ENCODE measurements around the gene AGTR1.

AGTR1 gene

DNA sequence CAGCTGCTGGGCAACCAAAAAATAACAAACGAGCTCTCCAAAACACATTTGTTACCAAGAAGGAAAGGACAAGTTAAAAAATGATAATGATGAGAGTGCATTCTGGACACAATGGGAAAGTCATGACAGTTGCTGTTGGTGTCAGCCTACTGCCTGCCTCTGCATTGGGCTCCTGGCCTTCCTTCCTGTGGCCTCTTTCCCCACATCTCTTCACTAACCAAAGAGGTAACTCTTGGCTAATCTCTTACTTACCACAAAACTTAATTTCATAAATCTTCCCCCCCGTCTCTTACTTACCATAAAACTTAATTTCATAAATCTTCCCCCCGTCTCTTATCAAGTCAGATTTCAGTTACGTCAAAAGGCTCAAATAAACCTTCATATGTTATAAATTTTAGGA, 58.6 kb downstream of the AGTR1 start:
- peak; percentile 56 for DNase-seq (ENCODE audit: low read depth)
- TF ChIP-seq MYC (IDR thresholded peaks at IDR 0.05; ENCODE audit: low read depth, low read length), result no peak
- TF ChIP-seq, protein P1, sequence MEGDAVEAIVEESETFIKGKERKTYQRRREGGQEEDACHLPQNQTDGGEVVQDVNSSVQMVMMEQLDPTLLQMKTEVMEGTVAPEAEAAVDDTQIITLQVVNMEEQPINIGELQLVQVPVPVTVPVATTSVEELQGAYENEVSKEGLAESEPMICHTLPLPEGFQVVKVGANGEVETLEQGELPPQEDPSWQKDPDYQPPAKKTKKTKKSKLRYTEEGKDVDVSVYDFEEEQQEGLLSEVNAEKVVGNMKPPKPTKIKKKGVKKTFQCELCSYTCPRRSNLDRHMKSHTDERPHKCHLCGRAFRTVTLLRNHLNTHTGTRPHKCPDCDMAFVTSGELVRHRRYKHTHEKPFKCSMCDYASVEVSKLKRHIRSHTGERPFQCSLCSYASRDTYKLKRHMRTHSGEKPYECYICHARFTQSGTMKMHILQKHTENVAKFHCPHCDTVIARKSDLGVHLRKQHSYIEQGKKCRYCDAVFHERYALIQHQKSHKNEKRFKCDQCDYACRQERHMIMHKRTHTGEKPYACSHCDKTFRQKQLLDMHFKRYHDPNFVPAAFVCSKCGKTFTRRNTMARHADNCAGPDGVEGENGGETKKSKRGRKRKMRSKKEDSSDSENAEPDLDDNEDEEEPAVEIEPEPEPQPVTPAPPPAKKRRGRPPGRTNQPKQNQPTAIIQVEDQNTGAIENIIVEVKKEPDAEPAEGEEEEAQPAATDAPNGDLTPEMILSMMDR (IDR thresholded peaks at IDR 0.05; ENCODE audit: low read depth, low read length), result no peak
- no peak for TF ChIP-seq POLR2A (IDR thresholded peaks at IDR 0.05; ENCODE audit: extremely low read depth, insufficient read length)
- TF ChIP-seq, protein P2, sequence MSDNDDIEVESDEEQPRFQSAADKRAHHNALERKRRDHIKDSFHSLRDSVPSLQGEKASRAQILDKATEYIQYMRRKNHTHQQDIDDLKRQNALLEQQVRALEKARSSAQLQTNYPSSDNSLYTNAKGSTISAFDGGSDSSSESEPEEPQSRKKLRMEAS (IDR thresholded peaks at IDR 0.05; ENCODE audit: low read depth, low read length), result no peak
- H3K4me3 ChIP-seq (ENCODE audit: low read depth, low read length), result no peak overlapping the region

DNA sequence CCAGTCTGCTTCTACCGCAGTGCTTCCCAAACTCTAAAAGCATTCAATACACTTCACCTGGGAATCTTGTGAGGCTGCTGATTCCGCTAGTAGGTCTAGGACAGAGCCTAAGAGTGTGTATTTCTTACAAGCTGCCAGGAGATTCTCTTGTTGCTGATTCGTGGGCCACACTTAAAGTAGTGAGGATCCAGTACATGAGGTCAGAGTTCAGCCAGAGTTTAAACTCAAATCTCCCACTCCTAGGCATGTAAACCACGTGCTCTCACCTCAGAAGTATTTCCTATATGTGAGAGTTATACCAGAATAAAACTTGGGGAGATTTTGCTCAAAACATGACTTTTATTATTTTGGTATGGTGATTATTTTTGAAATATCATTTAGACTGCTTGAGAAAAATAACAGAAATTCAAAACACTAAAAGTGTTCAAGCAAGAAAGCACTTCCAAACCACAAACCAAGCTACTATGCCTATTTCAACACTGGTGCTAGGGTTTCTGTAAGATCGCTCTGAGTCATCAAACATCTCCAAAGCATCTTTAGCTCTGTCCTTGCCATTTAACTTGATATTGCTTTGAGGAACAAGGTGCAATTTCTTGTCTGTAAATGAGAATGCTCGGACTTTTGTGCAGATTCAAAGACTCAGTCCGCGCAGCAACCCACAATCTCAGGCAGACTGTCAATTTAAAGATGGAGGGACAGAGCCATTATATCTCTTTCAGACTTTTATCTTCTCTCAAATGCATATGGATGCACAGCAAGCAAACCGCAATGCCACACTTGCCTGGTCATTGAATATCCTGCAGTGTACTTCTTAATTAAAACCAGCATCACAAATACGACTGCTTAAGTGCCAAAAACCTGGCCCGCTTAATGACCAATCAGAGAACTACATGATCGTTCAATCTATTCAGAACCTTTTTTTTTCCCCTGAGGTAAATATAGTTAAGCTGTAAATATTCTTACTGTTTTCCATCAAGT, 59.8 kb downstream of the AGTR1 start:
- DNase-seq (ENCODE audit: low read depth), result peak; percentile 88
- H3K4me3 ChIP-seq (ENCODE audit: low read depth, low read length), result no peak overlapping the region
- TF ChIP-seq MYC (IDR thresholded peaks at IDR 0.05; ENCODE audit: low read depth, low read length) (0 out of 2 replicates have a peak, but pooled peaks have one; percentile 51), POLR2A (IDR thresholded peaks at IDR 0.05; ENCODE audit: extremely low read depth, insufficient read length) (no peak)
- TF ChIP-seq, protein P1 (IDR thresholded peaks at IDR 0.05; ENCODE audit: low read depth, low read length), result no peak
- TF ChIP-seq, protein P2 (IDR thresholded peaks at IDR 0.05; ENCODE audit: low read depth, low read length), result peak; percentile 89

DNA sequence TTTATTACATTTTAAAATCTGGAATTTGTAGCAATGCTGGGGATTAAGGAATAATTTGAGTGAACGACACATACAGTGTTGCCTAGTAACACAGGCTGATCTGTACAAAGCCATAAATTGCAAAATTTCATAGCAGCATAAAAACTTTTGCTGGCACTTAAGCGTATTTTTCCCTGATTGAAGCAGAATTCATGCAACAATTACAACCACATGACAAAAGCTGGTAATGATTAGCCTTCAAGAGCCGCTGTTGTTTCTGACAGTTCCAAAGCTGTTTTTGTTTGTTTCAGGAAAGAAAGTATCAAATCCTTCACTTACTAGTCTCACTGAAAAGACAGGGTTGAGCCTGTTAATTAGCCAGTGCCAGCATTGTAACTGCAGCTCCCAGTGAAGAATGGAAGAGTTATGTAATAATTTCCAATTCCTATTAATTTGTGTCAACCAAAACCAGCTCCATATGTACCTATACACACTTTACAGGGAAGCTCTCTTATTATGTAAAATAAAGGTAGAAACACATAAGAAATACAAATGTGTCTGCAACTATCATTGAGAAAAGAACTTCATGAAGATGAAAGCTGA, 60.7 kb downstream of the AGTR1 start:
- DNase-seq (ENCODE audit: low read depth), result no peak
- H3K4me3 ChIP-seq (ENCODE audit: low read depth, low read length), result no peak overlapping the region
- TF ChIP-seq MYC (IDR thresholded peaks at IDR 0.05; ENCODE audit: low read depth, low read length) (no peak), POLR2A (IDR thresholded peaks at IDR 0.05; ENCODE audit: extremely low read depth, insufficient read length) (no peak)
- TF ChIP-seq, protein P2 (IDR thresholded peaks at IDR 0.05; ENCODE audit: low read depth, low read length), result no peak
- TF ChIP-seq, protein P1 (IDR thresholded peaks at IDR 0.05; ENCODE audit: low read depth, low read length), result no peak

DNA sequence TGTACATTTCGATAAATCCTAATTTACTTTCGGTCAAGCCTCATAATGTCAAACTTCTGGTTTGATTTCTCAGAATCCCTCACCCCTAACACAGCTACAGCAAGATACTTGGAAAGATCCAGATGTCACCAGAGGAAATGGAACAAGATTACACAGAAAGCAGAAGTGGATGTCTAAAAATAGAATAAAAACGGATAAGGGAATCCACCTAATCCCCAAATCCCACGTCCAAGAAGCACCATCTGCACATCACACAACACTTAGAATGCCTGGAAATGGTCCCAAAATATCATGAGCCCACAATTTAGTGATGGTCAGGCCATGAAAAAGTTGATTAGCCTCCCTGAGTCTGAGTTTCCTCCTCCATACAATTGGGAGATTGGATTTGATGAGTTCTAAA, 61.7 kb downstream of the AGTR1 start:
- no peak for TF ChIP-seq POLR2A (IDR thresholded peaks at IDR 0.05; ENCODE audit: extremely low read depth, insufficient read length)
- TF ChIP-seq MYC (IDR thresholded peaks at IDR 0.05; ENCODE audit: low read depth, low read length), result no peak
- no peak overlapping the region for H3K4me3 ChIP-seq (ENCODE audit: low read depth, low read length)
- no peak for DNase-seq (ENCODE audit: low read depth)

DNA sequence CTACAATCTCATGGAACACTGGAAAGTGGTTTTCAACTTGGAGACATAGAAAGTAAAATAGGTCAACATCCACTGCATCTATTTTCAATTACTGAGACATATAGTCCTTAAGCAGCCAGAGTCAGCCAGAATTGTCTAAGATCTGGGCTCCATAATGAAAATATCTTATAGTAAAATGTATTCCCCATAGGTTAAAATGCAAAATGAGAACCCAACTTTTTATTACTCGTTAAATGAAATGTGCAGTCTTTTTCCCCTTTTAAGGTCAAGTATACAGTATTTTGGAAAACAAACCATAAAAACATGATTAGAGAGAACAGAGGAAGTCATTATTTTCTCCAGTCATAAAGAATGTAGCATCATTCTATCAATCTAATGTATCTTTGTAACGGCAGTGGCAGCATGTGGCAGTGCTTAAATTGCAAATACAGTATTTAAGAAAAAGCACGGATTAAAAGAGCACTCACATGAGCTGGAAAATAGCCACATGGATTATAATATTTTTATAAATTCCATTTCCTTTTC, 65.5 kb downstream of the AGTR1 start:
- no peak overlapping the region for H3K4me3 ChIP-seq (ENCODE audit: low read depth, low read length)
- TF ChIP-seq MYC (IDR thresholded peaks at IDR 0.05; ENCODE audit: low read depth, low read length), result no peak
- TF ChIP-seq, protein P2 (IDR thresholded peaks at IDR 0.05; ENCODE audit: low read depth, low read length), result no peak
- TF ChIP-seq POLR2A (IDR thresholded peaks at IDR 0.05; ENCODE audit: extremely low read depth, insufficient read length), result no peak
- TF ChIP-seq, protein P1 (IDR thresholded peaks at IDR 0.05; ENCODE audit: low read depth, low read length), result no peak
- no peak for DNase-seq (ENCODE audit: low read depth)
